Amygdala (tissue), 56 donors: ENCODE data around the gene TEX44.

Experiments
- DNase-seq, 56 donors: peaks; one replicate each; lab custom pipeline; 2025; lab: John Stamatoyannopoulos, UW

TEX44 gene

GRCh38 chr2:231627384-231628120 is 34.9 kb downstream of the TEX44 start:
- no peak for DNase-seq

- DNase-seq: no peak
Observed at GRCh38 chr2:231632559-231633142, 40.0 kb downstream of the TEX44 start.

- DNase-seq: no peak
Observed at GRCh38 chr2:231633241-231633976, 40.7 kb downstream of the TEX44 start.

- no peak for DNase-seq
Observed at GRCh38 chr2:231634412-231634811, 41.7 kb downstream of the TEX44 start.

- no peak for DNase-seq
Observed at GRCh38 chr2:231634951-231635875, 42.5 kb downstream of the TEX44 start.

GRCh38 chr2:231640241-231640640 is 47.6 kb downstream of the TEX44 start:
- no peak for DNase-seq

- peak in 37 of 56 donors; percentile 10 to 67 (median 33) for DNase-seq
Observed at GRCh38 chr2:231640641-231641111, 48.0 kb downstream of the TEX44 start.

GRCh38 chr2:231642631-231643494 is 50.2 kb downstream of the TEX44 start:
- DNase-seq: peak in 5 of 56 donors; percentile 11 to 50 (median 21)

GRCh38 chr2:231643495-231643888 is 50.8 kb downstream of the TEX44 start:
- no peak for DNase-seq
